Measurements from ENCODE around the gene BAIAP3.
"Not testable (repeated sequence)": the region's sequence is repeated elsewhere in the genome, so short reads cannot be mapped to it uniquely, and the experiment has no call there.

The BAIAP3 gene, protein sequence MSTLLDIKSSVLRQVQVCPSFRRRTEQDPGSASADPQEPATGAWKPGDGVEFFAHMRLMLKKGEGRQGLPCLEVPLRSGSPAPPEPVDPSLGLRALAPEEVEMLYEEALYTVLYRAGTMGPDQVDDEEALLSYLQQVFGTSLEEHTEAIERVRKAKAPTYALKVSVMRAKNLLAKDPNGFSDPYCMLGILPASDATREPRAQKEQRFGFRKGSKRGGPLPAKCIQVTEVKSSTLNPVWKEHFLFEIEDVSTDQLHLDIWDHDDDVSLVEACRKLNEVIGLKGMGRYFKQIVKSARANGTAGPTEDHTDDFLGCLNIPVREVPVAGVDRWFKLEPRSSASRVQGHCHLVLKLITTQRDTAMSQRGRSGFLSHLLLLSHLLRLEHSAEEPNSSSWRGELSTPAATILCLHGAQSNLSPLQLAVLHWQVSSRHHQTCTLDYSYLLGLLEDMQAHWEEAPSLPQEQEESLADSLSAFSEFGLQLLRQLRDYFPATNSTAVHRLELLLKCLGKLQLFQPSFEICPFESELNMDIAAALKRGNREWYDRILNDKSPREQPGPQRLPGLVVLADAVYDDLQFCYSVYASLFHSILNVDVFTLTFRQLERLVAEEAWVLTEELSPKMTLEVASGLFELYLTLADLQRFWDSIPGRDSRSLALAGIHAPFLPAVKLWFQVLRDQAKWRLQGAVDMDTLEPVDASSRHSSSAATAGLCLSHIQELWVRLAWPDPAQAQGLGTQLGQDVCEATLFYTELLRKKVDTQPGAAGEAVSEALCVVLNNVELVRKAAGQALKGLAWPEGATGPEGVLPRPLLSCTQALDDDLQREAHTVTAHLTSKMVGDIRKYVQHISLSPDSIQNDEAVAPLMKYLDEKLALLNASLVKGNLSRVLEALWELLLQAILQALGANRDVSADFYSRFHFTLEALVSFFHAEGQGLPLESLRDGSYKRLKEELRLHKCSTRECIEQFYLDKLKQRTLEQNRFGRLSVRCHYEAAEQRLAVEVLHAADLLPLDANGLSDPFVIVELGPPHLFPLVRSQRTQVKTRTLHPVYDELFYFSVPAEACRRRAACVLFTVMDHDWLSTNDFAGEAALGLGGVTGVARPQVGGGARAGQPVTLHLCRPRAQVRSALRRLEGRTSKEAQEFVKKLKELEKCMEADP

DNA sequence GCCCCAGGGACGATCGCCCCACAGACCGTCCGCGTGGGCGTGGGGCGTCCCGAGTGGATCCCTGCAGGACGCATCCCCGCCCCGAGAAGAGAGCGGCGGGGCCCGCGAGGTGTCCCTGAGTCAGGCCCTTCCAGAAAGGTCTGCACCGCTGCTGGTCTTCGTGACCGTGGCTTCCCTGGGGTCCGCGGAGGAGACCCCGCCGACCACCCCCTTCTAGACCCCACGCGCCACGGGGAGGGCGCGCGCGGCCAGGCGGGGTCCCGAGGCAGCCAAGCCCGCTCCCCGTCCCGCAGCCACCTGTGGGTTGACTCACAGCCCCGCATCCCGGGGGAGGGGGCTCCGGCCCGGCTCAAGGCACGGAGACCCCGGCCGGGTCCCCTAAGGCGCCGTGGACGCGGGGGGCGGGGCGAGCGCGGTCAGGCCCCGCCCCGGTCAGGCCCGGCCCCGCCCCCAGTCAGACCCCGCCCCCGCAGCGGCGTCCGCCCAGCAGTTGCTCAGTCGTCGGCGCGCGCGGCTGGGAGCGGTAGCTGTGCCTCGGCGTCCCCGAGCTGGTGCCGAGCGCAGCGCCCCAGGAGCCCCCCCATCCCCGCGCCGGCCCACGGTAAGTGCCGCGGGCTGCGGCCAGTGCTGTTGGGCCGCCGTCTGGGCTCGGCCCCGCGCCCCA, at the start of gene BAIAP3:
BAIAP3 (plus strand) TSS at position 497 of the 664 bp plus-strand sequence. CDS start 4,905 bp downstream, outside the sequence.
- no peak for DNase-seq (ENCODE audit: low read depth in 2 of 2, low spot score in 1 of 2)

DNA sequence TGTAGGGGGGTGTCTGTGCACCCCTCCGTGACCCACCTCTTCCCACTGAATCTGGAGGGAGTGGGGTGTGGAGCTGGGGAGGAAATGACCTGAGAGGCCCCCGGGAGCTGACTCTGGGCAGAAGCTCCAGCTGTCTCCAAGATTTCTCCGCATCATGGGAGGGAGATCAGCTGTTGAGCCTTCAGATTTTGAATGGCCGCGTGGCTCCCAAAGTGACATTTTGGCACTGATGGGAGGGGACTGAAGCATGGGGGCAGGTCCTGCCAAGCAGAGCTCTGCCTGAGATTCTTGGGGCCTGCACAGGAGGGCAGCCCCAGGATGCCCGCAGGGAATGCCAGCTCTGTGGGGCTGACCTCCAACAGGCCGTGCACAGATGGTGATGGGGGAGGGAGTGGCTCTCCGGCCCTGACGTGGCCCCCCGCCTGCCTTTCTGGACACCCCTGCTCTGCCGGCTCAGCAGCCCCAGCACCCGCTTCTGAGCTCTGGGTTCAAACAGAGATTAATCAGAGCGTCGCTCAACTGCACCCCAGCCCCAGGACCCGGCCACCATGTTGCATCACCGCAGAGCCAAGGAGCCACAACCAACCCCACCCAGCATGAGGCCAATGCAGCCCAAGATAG, 49.3 kb upstream of the BAIAP3 start:
- no peak for DNase-seq (ENCODE audit: low read depth in 2 of 2, low spot score in 1 of 2)

DNA sequence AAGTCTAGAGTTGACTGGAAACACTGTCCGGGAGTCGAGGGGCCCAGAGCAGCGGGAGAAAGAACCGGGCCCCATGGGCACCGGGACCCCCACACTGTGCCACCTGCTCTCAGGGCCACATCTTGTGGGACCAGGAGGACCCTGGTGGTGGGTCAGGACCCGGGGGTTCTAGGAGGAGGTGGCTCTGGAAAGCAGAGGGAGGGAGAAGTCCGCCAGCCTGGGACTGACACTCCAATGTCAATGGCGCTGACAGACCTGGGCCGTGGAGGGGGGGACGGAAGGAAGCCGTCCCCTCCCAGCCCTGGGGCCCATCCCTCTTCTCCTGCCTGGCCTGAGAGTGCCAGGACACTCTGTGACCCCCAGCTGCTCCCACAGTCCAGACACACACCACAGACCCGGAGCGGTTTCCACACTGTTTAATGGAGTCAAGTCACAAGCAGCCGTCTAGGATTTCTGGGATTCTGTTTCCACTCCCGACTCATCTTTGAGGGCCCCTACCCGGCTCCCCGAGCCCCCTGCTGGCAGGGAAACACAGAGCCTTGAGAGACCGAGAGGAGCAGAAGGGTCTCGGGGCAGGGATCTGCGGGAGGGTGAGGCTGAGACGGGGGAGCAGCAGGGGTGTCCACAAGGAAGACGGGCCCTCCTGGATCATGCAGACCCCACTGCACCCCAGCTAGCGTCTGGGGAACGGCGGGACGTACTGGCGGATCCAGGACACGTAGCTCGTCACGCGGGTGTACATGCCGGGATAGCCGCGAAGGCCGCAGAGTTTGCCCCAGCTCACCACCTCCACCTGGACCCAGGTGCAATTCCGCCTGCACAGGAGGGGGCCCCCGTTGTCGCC, 47.6 kb upstream of the BAIAP3 start:
- no peak for DNase-seq (ENCODE audit: low read depth in 2 of 2, low spot score in 1 of 2)

DNA sequence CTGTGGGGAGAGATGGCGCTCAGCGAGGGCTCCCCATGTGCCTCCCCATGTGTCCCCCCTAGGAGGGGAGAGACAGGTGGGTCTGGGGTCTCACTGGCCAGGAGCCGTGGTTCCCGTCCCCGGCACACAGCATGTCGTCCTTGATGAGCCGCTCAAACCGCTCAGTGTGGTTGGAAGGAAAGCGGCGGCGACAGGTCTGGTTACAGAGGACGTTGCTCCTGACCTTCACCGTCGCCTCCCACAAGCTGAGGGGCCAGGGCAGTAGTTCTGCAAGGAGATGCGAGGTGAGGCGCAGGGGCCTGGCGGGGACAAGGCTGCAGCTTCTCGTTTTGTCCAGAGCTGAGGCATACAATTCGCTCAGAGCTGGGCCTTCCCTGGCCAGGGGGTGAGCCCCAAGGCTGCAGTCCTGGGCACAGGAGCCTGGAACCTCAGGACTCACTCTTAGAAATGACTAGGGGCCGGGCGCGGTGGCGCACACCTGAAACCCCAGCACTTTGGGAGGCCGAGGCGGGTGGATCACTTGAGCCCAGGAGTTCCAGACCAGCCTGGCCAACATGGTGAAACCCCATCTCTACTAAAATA, 46.8 kb upstream of the BAIAP3 start:
- no peak for DNase-seq (ENCODE audit: low read depth in 2 of 2, low spot score in 1 of 2)

DNA sequence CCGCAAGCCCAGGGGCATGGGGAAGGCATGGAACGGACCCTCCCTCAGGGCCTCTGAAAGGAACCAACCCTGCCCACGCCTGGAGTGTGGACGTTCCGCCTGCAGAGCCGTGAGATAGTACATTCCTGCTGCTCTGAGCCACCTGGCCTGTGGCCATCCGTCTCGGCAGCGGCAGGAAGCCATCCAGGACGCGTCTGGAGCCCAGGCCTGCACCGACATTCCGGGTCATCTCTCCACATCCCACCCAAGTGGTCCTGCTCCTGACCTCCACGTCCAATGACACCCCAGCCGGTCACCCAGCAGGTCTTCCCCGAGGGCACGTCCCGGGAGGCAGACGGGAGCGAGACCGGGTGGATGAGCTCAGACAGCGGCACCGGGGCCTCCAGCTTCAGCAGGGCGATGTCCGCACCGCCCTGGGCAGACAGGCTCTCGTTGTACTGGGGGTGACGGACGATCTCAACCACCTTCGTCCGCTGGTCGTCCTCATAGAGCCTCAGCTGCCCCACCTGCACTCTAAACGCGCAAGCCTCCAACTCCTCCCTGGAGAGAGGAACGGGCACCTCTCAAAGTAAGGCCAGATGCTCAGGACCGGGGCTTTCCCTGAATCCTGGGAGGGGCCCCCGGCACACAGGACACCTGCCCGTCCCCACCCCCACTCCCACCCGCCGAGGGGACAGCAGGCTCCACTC, 45.3 kb upstream of the BAIAP3 start:
- DNase-seq (ENCODE audit: low read depth in 2 of 2, low spot score in 1 of 2) = no peak

DNA sequence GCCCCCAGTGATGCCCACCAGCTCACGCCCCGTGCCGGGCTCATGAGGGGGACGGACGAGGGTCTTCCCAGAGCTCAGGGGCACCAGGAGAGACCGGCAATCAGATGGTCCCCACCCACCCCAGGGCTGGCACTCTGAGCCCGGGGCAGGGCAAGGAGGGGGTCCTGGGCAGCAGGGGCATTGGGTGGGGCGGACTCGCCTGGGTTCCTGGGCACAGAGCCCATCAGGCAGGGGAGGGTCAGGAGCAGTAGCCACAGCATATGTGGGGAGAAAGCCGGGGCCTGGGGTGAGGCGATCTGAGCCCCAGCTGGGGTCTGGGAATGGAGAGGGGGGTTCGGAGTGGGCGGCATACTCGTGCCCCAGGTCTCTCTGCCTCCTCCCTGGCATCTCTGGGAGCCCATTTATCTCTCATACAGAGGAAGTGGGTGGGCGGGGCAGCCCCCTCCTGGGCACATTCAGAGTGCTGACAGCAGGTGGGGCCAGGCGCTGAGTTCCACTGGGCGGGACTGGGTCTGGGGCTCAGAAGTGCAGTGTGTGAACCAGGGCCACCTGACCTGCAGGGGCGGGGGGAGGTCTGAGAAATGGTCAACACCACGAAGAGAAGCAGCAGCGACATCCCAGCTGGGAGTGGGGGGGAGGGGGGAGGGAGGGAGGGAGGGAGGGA, 44.5 kb upstream of the BAIAP3 start:
- DNase-seq (ENCODE audit: low read depth in 2 of 2, low spot score in 1 of 2) = no peak

DNA sequence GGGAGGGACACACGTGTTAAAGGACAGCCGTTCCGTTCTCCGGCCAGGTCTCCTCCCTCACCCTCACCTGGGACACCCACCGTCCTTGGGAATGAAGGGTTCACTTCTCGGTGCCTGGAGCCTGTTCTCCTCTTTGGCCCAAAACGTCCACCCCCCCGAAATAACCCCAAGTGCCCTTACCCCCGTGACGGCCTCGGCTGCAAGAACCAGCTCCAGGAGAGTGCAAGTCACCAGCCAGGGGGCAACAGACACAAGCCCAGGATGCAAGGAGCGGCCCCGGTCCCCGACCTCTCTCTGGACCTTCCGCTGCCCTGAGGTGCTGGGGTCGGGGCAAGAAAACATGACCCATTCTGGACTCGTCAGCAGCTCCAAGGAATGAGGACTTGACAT, 44.0 kb upstream of the BAIAP3 start:
- no peak for DNase-seq (ENCODE audit: low read depth in 2 of 2, low spot score in 1 of 2)

DNA sequence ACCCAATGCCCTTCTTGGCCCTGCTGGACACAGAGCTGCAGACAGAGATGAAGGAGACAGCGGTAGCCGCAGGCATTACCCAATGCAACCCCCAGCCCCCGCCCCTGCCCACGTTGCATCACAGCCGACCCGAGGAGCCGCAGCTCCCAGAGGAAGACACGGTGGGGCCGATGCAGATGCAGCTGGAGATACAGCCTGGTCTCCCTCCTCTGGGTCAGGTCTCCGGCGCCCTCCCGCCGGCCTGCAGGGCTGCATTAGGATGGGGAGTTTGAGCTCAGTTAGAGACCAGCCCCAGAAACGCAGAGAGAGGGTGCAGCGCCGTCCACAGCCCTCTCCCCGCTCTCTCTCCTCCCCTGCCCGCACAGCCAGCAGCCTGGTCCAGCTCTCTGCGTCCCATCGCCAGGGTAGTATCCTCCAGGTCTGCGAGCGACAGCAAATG, 43.4 kb upstream of the BAIAP3 start:
- no peak for DNase-seq (ENCODE audit: low read depth in 2 of 2, low spot score in 1 of 2)

DNA sequence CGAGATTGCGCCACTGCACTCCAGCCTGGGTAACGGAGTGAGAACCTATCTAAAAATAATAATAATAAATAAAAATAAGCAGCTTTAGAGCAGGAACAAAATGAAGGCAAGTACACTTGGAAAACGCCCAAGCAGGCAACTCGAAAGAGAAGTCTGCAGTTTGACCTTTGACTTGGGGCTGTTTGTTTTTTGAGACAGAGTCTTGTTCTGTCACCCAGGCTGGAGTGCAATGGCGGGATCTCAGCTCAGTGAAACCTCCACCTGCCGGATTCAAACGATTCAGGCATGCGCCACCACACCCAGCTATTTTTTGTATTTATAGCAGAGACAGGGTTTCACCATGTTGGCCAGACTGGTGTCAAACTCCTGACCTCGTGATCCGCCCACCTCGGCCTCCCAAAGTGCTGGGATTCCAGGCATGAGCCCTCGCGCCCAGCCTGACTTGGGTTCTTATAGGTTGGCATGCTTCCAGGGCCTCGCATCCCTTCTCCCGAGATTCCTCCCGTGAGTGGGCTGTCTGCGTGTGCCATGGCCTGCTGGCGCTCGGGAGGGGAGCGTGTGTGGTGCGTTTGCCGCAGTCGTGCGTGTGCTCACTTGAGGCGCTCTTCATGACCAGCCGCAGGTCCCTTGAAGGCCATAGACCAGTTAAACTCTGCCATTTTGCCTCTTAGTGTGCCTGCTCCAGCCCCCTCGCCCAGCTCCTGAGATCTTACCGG, 42.4 kb upstream of the BAIAP3 start:
- DNase-seq (ENCODE audit: low read depth in 2 of 2, low spot score in 1 of 2) = no peak

DNA sequence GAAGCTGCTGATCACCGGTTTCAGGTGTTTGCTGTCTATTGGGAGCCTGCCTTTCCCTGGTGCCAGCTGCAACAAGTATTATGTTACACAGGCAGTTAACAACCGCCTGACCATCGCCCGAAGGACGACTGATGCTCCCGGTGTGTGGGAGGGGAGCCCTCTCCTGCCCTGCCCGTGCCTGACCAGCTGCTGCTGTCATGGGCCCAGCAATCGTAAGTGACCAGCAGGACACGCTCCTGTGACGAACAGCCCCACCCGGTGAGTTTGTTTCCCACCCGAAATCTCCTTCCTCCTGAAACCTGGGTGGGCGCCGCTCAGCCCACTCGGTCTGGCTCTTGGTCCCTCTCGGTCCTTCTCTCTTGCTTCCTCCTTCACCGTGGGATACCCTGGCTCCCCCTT, 41.9 kb upstream of the BAIAP3 start:
- no peak for DNase-seq (ENCODE audit: low read depth in 2 of 2, low spot score in 1 of 2)

DNA sequence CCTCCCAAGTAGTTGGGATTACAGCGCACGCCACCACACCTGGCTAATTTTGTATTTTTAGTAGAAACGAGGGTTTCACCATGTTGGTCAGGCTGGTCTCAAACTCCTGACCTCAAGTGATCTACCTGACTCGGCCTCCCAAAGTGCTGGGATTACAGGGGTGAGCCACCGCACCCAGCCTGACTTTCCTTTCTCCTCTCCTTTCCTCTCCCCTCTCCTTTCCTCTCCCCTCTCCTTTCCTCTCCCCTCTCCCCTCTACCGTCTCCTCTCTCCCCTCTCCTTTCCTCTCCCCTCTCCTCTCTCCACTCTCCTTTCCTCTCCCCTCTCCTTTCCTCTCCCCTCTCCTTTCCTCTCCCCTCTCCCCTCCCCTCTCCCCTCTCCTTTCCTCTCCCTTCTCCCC, 41.2 kb upstream of the BAIAP3 start:
- DNase-seq (ENCODE audit: low read depth in 2 of 2, low spot score in 1 of 2) = not testable (repeated sequence)

DNA sequence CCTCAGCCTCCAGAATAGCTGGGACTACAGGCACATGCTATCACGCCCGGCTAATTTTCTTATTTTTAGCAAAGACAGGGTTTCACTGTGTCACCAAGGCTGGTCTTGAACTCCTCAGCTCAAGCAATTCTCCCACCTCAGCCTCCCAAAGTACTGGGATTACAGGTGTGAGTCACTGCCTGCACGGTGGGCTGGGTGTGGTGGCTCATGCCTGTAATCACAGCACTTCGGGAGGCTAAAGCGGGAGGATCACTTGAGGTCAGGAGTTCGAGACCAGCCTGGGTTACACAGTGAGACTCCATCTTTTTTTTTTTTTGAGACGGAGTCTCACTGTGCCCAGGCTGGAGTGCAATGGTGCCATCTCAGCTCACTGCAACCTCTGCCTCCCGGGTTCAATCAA, 40.6 kb upstream of the BAIAP3 start:
- DNase-seq (ENCODE audit: low read depth in 2 of 2, low spot score in 1 of 2) = not testable (repeated sequence)

DNA sequence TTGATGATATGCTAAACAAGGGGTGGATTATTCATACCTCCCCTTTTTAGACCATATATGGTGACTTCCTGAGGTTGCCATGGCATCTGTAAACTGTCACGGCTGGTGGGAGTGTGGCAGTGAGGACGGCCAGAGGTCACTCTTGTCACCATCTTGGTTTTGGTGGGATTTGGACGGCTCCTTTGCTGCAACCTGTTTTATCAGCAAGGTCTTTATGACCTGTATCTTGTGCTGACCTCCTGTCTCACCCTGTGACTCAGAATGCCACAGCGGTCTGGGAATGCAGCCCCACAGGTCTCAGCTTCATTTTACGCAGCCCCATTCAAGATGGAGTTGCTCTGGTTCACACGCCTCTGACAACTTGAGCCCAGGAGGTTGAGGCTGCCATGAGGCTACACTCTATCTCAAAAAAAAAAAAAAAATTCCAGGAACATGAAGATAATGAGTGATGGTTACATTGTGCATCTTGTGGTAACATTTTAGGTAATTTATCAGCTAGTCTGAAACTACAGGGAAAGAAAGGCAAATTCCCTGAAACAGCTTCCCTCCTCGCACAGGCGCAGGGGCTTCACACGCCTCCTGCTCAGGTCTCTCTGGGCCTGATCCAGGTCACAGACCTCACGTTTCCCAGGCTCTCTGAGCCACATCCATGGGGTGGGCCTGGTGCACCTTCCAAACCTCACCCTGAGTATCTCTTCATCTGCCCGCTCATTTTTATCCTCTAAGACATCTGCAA, 39.4 kb upstream of the BAIAP3 start:
- DNase-seq (ENCODE audit: low read depth in 2 of 2, low spot score in 1 of 2) = no peak

DNA sequence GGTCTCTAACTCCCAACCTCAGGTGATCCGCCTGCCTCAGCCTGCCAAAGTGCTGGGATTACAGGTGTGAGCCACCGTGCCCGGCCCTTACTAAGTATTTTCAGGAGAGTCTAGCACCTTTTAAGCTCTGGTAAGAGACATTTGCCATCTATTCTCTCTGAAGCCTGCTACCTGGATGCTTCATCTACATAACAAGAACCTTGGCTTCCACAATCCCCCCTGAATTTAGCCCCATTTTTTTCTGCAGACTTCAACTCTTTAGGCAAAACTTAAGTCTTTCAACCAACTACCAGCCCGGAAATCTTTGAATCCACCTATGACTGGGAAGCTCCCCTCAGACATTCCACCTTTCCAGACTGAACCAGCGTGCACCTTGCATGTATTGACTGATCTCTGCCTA, 38.0 kb upstream of the BAIAP3 start:
- DNase-seq (ENCODE audit: low read depth in 2 of 2, low spot score in 1 of 2) = no peak

DNA sequence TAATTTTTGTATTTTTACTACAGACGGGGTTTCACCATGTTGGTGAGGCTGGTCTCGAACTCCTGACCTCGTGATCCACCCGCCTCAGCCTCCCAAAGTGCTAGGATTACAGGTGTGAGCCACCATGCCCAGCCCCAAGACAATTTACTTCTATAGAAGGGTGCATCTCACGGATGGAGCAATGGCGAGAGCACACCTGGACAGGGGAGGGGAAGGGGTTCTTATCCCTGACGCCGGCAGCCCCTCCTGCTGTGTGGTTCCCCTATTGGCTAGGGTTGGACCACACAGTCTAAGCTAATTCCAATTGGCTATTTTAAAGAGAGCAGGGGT, 36.8 kb upstream of the BAIAP3 start:
- not testable (repeated sequence) for DNase-seq (ENCODE audit: low read depth in 2 of 2, low spot score in 1 of 2)

DNA sequence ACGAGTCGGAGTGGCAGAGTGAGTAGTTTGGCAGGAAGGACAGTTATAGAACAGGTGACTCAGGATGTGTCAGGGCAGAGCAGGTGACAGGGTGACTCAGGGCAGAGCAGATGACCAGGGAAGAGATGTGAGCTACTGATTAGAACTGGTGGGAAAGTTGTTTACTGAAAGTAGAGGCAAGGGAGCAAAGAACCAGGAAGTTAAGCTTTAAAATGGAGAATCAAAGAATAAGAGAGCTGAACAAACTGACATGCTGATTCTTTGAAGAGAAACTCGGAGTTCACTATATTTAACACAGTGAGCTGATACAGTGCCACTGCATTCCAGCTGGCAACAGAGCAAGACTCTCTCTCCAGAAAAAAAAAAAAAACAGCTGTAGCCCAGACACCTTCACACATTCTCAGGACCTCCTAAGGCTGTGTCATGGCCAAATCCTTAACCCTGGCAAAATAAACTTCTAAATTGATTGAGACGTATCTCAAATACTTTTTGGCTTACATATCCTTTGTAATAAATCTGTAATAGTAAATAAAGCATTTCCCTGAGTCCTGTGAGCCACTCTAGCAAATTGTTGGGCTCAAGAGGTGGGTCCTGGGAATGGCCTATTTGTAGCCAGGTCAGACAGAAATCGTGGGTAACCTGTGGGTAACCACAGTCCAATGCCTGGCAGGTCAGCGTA, 36.3 kb upstream of the BAIAP3 start:
- no peak for DNase-seq (ENCODE audit: low read depth in 2 of 2, low spot score in 1 of 2)

DNA sequence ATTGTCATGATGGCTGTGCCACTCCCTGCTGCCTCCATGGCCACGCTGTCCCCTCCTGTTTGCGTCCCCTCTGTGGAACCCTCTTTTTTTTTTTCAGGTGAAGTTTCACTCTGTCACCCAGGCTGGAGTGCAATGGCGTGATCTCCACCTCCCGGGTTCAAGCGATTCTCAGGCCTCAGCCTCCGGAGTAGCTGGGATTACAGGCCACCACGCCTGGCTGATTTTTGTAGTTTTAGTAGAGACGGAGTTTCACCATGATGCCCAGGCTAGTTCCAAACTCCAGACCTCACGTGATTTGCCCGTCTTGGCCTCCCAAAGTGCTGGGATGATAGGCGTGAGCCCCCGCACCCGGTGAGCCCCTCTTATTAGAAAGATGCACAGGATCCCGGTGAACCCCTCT, 35.0 kb upstream of the BAIAP3 start:
- DNase-seq (ENCODE audit: low read depth in 2 of 2, low spot score in 1 of 2) = no peak
